Left ventricle myocardium inferior (tissue), 1 donor: ENCODE results near the gene RBBP6. TPM values are rescaled to one million over a fixed set of nuclear protein-coding genes. Genes with fewer than 3 reads are reported as not detected.

ENCODE experiments used
- DNase-seq: peaks from one replicate; pipeline ENCODE4 v3.0.0-alpha.2; 2020
- H3K27ac ChIP-seq: fragments of 200-600 bp; replicated peaks from 2 replicates; pipeline ENCODE4 v1.8.0; 2021
- H3K27me3 ChIP-seq: fragments of 200-600 bp; 2 replicates; pipeline ENCODE4 v1.8.0; 2021; ENCODE audit warnings: low read depth
- H3K36me3 ChIP-seq: fragments of 200-600 bp; 2 replicates; pipeline ENCODE4 v1.8.0; 2021
- H3K4me1 ChIP-seq: fragments of 200-600 bp; 2 replicates; pipeline ENCODE4 v1.8.0; 2021
- H3K4me3 ChIP-seq: fragments of 200-600 bp; 2 replicates; pipeline ENCODE4 v1.8.0; 2021; ENCODE audit warnings: mild to moderate bottlenecking, moderate library complexity
- H3K9me3 ChIP-seq: fragments of 200-600 bp; replicated peaks from 2 replicates; pipeline ENCODE4 v1.8.0; 2021
- CTCF ChIP-seq: fragments of 200-600 bp; IDR thresholded peaks from 2 replicates; pipeline ENCODE4 v1.8.0; 2021; ENCODE audit warnings: antibody characterized with exemption, mild to moderate bottlenecking, borderline replicate concordance
- intact Hi-C: fragments of 100-400 bp; cut with micrococcal nuclease; formaldehyde crosslinking; loops from one replicate; pipeline ENCODE4 v1.11.0; 2022
- total RNA-seq: library from RNA; stranded (reverse); fragmentation: NEBNext Ultra II Directional; extraction: Animal tissue kit (Norgen Biotek cat#: 25700); gene quantifications from one replicate; pipeline ENCODE4 v1.2.1, GENCODE V29; 2021
- donor health status: DM: no; HTN: yes; CAD: no; lungs with severe emphysema.

RBBP6 gene
- total RNA-seq, 1 donor from 2014 or later, result 33.4 TPM

- TF ChIP-seq CTCF, result no peak
- H3K27ac ChIP-seq, result no peak overlapping the region
- H3K27me3 ChIP-seq, result peaks cover 35% of the 10 kb centered on the region
- no peaks in the 10 kb centered on the region for H3K9me3 ChIP-seq
- H3K4me3 ChIP-seq, result no peak overlapping the region
- no peaks in the 10 kb centered on the region for H3K36me3 ChIP-seq
- intact Hi-C loops, result no loop called here
- H3K4me1 ChIP-seq, result no peaks in the 10 kb centered on the region
- no peak for DNase-seq
Measured at GRCh38 chr16:24509536-24509935, 29.8 kb upstream of the RBBP6 start.

GRCh38 chr16:24511174-24511573, 28.2 kb upstream of the RBBP6 start:
- H3K4me3 ChIP-seq, result no peak overlapping the region
- no peaks in the 10 kb centered on the region for H3K9me3 ChIP-seq
- no peak overlapping the region for H3K27ac ChIP-seq
- intact Hi-C loops, result no loop called here
- no peaks in the 10 kb centered on the region for H3K4me1 ChIP-seq
- peaks cover 21% of the 10 kb centered on the region for H3K27me3 ChIP-seq
- no peak for DNase-seq
- TF ChIP-seq CTCF, result no peak
- no peaks in the 10 kb centered on the region for H3K36me3 ChIP-seq

GRCh38 chr16:24511792-24512191, 27.6 kb upstream of the RBBP6 start:
- Histone ChIP-seq H3K4me1 (no peaks in the 10 kb centered on the region), H3K27me3 (peaks cover 15% of the 10 kb centered on the region), H3K9me3 (no peaks in the 10 kb centered on the region), H3K36me3 (no peaks in the 10 kb centered on the region), H3K27ac (no peak overlapping the region), H3K4me3 (no peak overlapping the region)
- DNase-seq, result no peak
- TF ChIP-seq CTCF, result no peak
- intact Hi-C loops, result no loop called here

- TF ChIP-seq CTCF, result no peak
- Histone ChIP-seq H3K27ac (no peak overlapping the region), H3K9me3 (no peaks in the 10 kb centered on the region), H3K4me1 (no peaks in the 10 kb centered on the region), H3K27me3 (no peaks in the 10 kb centered on the region), H3K4me3 (no peak overlapping the region), H3K36me3 (no peaks in the 10 kb centered on the region)
- no peak for DNase-seq
- intact Hi-C loops, result no loop called here
Measured at GRCh38 chr16:24514096-24514495, 25.3 kb upstream of the RBBP6 start.

GRCh38 chr16:24515186-24515585, 24.2 kb upstream of the RBBP6 start:
- no peaks in the 10 kb centered on the region for H3K4me1 ChIP-seq
- H3K4me3 ChIP-seq, result no peak overlapping the region
- intact Hi-C loops, result no loop called here
- H3K27me3 ChIP-seq, result no peaks in the 10 kb centered on the region
- H3K9me3 ChIP-seq, result no peaks in the 10 kb centered on the region
- H3K27ac ChIP-seq, result no peak overlapping the region
- no peak for TF ChIP-seq CTCF
- DNase-seq, result no peak
- no peaks in the 10 kb centered on the region for H3K36me3 ChIP-seq
